Gastrocnemius medialis (tissue), 4 donors: ENCODE results near the gene COL27A1.

Experiments used
- POLR2A ChIP-seq, 2 donors: fragments of 450-650 bp; IDR thresholded peaks; one replicate each; pipeline ENCODE4 v1.6.1; 2017; ENCODE audit warnings: antibody characterized with exemption in 2 of 2, mild to moderate bottlenecking in 2 of 2, moderate library complexity in 2 of 2
- TF ChIP-seq, protein P1 (sequence below), 5 experiments: fragments of 450-650 bp in 3 of 5; fragments of 200-600 bp in 2 of 5; sonication (generic) in 2 of 5; IDR thresholded peaks in 4 of 5; conservative IDR thresholded peaks in 1 of 5; 1 replicate in 4 of 5; 2 replicates in 1 of 5; pipeline ENCODE4 v1.5.1; 2016 to 2019; ENCODE audit warnings: antibody characterized with exemption in 5 of 5, mild to moderate bottlenecking in 3 of 5, moderate library complexity in 3 of 5

DNA sequence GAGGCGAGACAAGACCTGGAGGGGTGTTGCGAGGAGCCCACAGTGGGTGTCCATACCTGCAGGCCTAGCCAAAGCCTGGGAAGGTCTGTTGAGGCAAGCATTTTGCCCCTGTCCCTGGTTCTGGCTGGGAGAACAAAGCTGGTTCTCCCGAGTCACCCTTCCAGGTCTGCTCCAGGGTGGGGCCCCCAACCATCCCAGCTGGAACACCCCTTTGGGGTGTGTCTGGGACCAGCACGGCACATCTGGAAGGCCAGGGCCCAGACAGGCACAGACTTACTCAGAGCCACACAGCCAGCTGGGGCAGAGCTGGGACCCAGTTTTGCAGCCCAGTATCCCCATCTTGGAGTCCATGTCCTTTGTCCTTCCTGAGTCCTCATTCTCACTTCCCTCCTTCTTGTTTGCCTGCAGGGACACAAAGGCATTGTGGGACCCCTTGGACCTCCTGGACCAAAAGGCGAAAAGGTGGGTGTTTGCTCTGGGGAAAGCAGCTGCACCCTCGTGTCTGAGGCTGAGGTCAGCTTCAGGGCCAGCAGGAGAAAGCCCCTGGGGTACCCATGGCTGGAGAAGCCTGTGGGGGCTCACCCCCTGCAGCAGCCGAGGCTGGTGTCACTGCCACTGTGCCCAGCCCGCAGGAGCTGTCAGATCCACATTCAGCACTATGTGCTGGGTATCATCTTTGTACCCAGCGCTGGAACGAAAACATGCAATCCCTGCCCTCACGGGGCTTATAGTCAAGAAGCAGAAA, 129.2 kb downstream of the COL27A1 start:
- TF ChIP-seq, protein P1, sequence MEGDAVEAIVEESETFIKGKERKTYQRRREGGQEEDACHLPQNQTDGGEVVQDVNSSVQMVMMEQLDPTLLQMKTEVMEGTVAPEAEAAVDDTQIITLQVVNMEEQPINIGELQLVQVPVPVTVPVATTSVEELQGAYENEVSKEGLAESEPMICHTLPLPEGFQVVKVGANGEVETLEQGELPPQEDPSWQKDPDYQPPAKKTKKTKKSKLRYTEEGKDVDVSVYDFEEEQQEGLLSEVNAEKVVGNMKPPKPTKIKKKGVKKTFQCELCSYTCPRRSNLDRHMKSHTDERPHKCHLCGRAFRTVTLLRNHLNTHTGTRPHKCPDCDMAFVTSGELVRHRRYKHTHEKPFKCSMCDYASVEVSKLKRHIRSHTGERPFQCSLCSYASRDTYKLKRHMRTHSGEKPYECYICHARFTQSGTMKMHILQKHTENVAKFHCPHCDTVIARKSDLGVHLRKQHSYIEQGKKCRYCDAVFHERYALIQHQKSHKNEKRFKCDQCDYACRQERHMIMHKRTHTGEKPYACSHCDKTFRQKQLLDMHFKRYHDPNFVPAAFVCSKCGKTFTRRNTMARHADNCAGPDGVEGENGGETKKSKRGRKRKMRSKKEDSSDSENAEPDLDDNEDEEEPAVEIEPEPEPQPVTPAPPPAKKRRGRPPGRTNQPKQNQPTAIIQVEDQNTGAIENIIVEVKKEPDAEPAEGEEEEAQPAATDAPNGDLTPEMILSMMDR (IDR thresholded peaks at IDR 0.05 in 4 of 5, conservative IDR thresholded peaks at IDR 0.05 in 1 of 5), result no peak
- no peak for TF ChIP-seq POLR2A (IDR thresholded peaks at IDR 0.05)
